Loucy (cell line): ENCODE data around the gene BTBD3.

Experiments
- H2AFZ ChIP-seq: fragments of 200-600 bp; sonication (generic); 2 replicates; pipeline ENCODE4 v1.6.0; 2016; ENCODE audit warnings: antibody characterized with exemption, mild to moderate bottlenecking, low read length, moderate library complexity
- H3F3A ChIP-seq: fragments of 200-600 bp; 2 replicates; pipeline ENCODE4 v1.6.0; 2016; ENCODE audit warnings: antibody characterized with exemption, low read depth, mild to moderate bottlenecking
- H3K27me3 ChIP-seq: fragments of 200-600 bp; sonication (generic); 2 replicates; pipeline ENCODE4 v1.6.1; 2014; ENCODE audit warnings: low read length, mild to moderate bottlenecking; ENCODE audit not compliant: insufficient read depth, poor library complexity, severe bottlenecking
- H3K36me3 ChIP-seq: fragments of 200-600 bp; sonication (generic); 2 replicates; pipeline ENCODE4 v1.6.1; 2016; ENCODE audit warnings: low read length; ENCODE audit not compliant: insufficient read depth
- H3K4me1 ChIP-seq: fragments of 200-600 bp; sonication (generic); 2 replicates; pipeline ENCODE4 v1.5.1; 2014; ENCODE audit warnings: low read length, mild to moderate bottlenecking; ENCODE audit not compliant: insufficient read depth, poor library complexity, severe bottlenecking
- H3K4me2 ChIP-seq: fragments of 200-600 bp; sonication (generic); 2 replicates; pipeline ENCODE4 v1.6.0; 2014; ENCODE audit warnings: antibody characterized with exemption, low read length, low read depth, mild to moderate bottlenecking; ENCODE audit not compliant: poor library complexity, severe bottlenecking
- H3K4me3 ChIP-seq: fragments of 200-600 bp; sonication (generic); 2 replicates; pipeline ENCODE4 v1.5.1; 2014; ENCODE audit warnings: low read length, mild to moderate bottlenecking, mixed read lengths; ENCODE audit not compliant: poor library complexity, severe bottlenecking
- H3K79me2 ChIP-seq: fragments of 200-600 bp; sonication (generic); 2 replicates; pipeline ENCODE4 v1.6.1; 2014; ENCODE audit warnings: low read length; ENCODE audit not compliant: insufficient read depth
- H3K9ac ChIP-seq: fragments of 200-600 bp; sonication (generic); 2 replicates; pipeline ENCODE4 v1.6.0; 2014; ENCODE audit warnings: mild to moderate bottlenecking, low read depth, low read length, moderate library complexity; ENCODE audit not compliant: poor library complexity, severe bottlenecking
- H3K9me2 ChIP-seq: fragments of 200-600 bp; sonication (generic); replicated peaks from 2 replicates; pipeline ENCODE4 v1.6.1; 2016; ENCODE audit warnings: low read depth, low read length, mixed read lengths
- H3K9me3 ChIP-seq: fragments of 200-600 bp; sonication (generic); 2 replicates; pipeline ENCODE4 v1.6.1; 2014; ENCODE audit warnings: mild to moderate bottlenecking, antibody characterized with exemption, low read length, low read depth; ENCODE audit not compliant: insufficient read depth
- H4K20me1 ChIP-seq: fragments of 200-600 bp; sonication (generic); 2 replicates; pipeline ENCODE4 v1.6.0; 2014; ENCODE audit warnings: antibody characterized with exemption, low read length, mild to moderate bottlenecking; ENCODE audit not compliant: insufficient read depth, poor library complexity, severe bottlenecking
- CTCF ChIP-seq: fragments of 200-600 bp; sonication (generic); conservative IDR thresholded peaks from 2 replicates; pipeline ENCODE4 v1.5.1; 2014; ENCODE audit warnings: mild to moderate bottlenecking, antibody characterized with exemption, low read length
- EZH2phosphoT487 ChIP-seq: fragments of 200-600 bp; IDR thresholded peaks from 2 replicates; pipeline ENCODE4 v1.6.1; 2018; ENCODE audit warnings: antibody characterized with exemption, mild to moderate bottlenecking, moderate library complexity, borderline replicate concordance

BTBD3 gene

GRCh38 chr20:11917663-11918062 is at the start of gene BTBD3:
Gene BTBD3 (plus strand): TSS chr20:11917893. CDS start chr20:11918276, 383 bp downstream.
- Histone ChIP-seq H3K4me2 (no peak within 1 kb of the TSS), H3K79me2 (peaks cover 69% of the 10 kb centered on the region), H3K9ac (no peak within 1 kb of the TSS), H3K4me3 (no peak within 1 kb of the TSS), H3K4me1 (peaks cover 5% of the 10 kb centered on the region), H3F3A (no peaks in the 10 kb centered on the region), H4K20me1 (peaks cover 16% of the 10 kb centered on the region), H3K36me3 (peaks cover 16% of the 10 kb centered on the region; the same call in 1 of the 2 replicates), H3K27me3 (no peaks in the 10 kb centered on the region), H3K9me2 (no peaks in the 10 kb centered on the region), H3K9me3 (no peaks in the 10 kb centered on the region), H2AFZ (no peak within 1 kb of the TSS)
- TF ChIP-seq CTCF: no peak
- no peak for TF ChIP-seq EZH2phosphoT487

- no peaks in the 10 kb centered on the region for H4K20me1 ChIP-seq
- H3K36me3 ChIP-seq: no peaks in the 10 kb centered on the region
- H3K4me1 ChIP-seq: no peaks in the 10 kb centered on the region
- no peak for TF ChIP-seq EZH2phosphoT487
- TF ChIP-seq CTCF: no peak
- no peaks in the 10 kb centered on the region for H3K79me2 ChIP-seq
- no peak overlapping the region for H3K4me2 ChIP-seq
- H3K9me2 ChIP-seq: no peaks in the 10 kb centered on the region
- no peak overlapping the region for H3K4me3 ChIP-seq
- no peaks in the 10 kb centered on the region for H3F3A ChIP-seq
- no peak overlapping the region for H3K9ac ChIP-seq
- no peaks in the 10 kb centered on the region for H3K9me3 ChIP-seq
- H2AFZ ChIP-seq: no peak overlapping the region
- no peaks in the 10 kb centered on the region for H3K27me3 ChIP-seq
These were observed 48.1 kb upstream of the BTBD3 start for GRCh38 chr20:11869641-11870040.

GRCh38 chr20:11870411-11870810 is 47.3 kb upstream of the BTBD3 start:
- H3K4me3 ChIP-seq: no peak overlapping the region
- H3K27me3 ChIP-seq: no peaks in the 10 kb centered on the region
- no peaks in the 10 kb centered on the region for H3K4me1 ChIP-seq
- no peaks in the 10 kb centered on the region for H3K79me2 ChIP-seq
- no peak overlapping the region for H2AFZ ChIP-seq
- H3K9me2 ChIP-seq: no peaks in the 10 kb centered on the region
- TF ChIP-seq EZH2phosphoT487 (no peak), CTCF (no peak)
- no peaks in the 10 kb centered on the region for H4K20me1 ChIP-seq
- H3K36me3 ChIP-seq: no peaks in the 10 kb centered on the region
- H3K9me3 ChIP-seq: no peaks in the 10 kb centered on the region
- H3F3A ChIP-seq: no peaks in the 10 kb centered on the region
- no peak overlapping the region for H3K4me2 ChIP-seq
- H3K9ac ChIP-seq: no peak overlapping the region
